GM19438 (cell line): ENCODE data around the gene ZBTB7A.
A peak's percentile ranks its signal among the peaks of the same experiment; 100 is the strongest.

Experiments used
- ATAC-seq: cut with Tn5 transposase; IDR thresholded peaks from one replicate; pipeline ENCODE4 v1.9.1; 2021; ENCODE audit warnings: low read depth; ENCODE audit not compliant: unreplicated experiment

The ZBTB7A gene

GRCh38 chr19:4069331-4069959 is 2.7 kb upstream of the ZBTB7A start:
- no peak for ATAC-seq

- no peak for ATAC-seq
Measured at GRCh38 chr19:4068047-4068966, 1.6 kb upstream of the ZBTB7A start.

- no peak for ATAC-seq
Measured at GRCh38 chr19:4067396-4068046, 822 bp upstream of the ZBTB7A start.

- ATAC-seq: no peak
Measured at GRCh38 chr19:4066176-4066606, 508 bp downstream of the ZBTB7A start.

GRCh38 chr19:4065430-4066175 is 1.1 kb downstream of the ZBTB7A start:
- peak; percentile 63 for ATAC-seq

- no peak for ATAC-seq
Measured at GRCh38 chr19:4064496-4065260, 2.0 kb downstream of the ZBTB7A start.

GRCh38 chr19:4064149-4064495 is 2.6 kb downstream of the ZBTB7A start:
- no peak for ATAC-seq

GRCh38 chr19:4063369-4064148 is 3.1 kb downstream of the ZBTB7A start:
- ATAC-seq: no peak

- ATAC-seq: no peak
Measured at GRCh38 chr19:4062419-4063368, 4.0 kb downstream of the ZBTB7A start.

GRCh38 chr19:4061683-4062418 is 4.8 kb downstream of the ZBTB7A start:
- no peak for ATAC-seq

GRCh38 chr19:4061178-4061682 is 5.5 kb downstream of the ZBTB7A start:
- no peak for ATAC-seq

GRCh38 chr19:4060621-4061177 is 6.0 kb downstream of the ZBTB7A start:
- ATAC-seq: no peak

- no peak for ATAC-seq
Measured at GRCh38 chr19:4059891-4060620, 6.6 kb downstream of the ZBTB7A start.

- no peak for ATAC-seq
Measured at GRCh38 chr19:4059453-4059871, 7.2 kb downstream of the ZBTB7A start.

GRCh38 chr19:4058693-4059452 is 7.8 kb downstream of the ZBTB7A start:
- no peak for ATAC-seq
